ENCODE data around the gene NEMP2.

DNA sequence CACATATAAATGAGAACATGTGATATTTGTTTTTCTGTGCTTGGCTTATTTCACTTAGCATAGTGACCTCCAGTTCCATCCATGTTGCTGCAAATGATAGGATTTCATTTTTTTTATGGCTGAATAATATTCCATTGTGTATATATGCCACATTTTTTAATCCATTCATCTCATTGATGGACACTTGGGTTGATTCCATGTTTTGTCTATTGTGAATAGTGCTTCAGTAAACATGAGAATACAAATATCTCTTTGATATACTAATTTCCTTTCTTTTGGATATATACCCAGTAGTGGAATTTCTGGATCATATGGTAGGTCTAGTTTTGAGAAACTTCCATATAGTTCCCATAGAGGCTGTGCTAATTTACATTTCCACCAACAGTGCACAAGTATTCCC lies 3.7 kb upstream of the NEMP2 start:
- TF ChIP-seq, protein P1, sequence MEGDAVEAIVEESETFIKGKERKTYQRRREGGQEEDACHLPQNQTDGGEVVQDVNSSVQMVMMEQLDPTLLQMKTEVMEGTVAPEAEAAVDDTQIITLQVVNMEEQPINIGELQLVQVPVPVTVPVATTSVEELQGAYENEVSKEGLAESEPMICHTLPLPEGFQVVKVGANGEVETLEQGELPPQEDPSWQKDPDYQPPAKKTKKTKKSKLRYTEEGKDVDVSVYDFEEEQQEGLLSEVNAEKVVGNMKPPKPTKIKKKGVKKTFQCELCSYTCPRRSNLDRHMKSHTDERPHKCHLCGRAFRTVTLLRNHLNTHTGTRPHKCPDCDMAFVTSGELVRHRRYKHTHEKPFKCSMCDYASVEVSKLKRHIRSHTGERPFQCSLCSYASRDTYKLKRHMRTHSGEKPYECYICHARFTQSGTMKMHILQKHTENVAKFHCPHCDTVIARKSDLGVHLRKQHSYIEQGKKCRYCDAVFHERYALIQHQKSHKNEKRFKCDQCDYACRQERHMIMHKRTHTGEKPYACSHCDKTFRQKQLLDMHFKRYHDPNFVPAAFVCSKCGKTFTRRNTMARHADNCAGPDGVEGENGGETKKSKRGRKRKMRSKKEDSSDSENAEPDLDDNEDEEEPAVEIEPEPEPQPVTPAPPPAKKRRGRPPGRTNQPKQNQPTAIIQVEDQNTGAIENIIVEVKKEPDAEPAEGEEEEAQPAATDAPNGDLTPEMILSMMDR (conservative IDR thresholded peaks at IDR 0.05), result no peak
- TF ChIP-seq ZFX (IDR thresholded peaks at IDR 0.05), result no peak
